ENCODE results near the gene GNG7.
"Not testable (repeated sequence)": the region's sequence is repeated elsewhere in the genome, so short reads cannot be mapped to it uniquely, and the experiment has no call there.

The GNG7 gene

GRCh38 chr19:2484178-2484937 is 218.1 kb downstream of the GNG7 start:
- DNase-seq (ENCODE audit: low spot score) = no peak

GRCh38 chr19:2483484-2484151 is 218.9 kb downstream of the GNG7 start:
- DNase-seq (ENCODE audit: low spot score) = no peak

DNA sequence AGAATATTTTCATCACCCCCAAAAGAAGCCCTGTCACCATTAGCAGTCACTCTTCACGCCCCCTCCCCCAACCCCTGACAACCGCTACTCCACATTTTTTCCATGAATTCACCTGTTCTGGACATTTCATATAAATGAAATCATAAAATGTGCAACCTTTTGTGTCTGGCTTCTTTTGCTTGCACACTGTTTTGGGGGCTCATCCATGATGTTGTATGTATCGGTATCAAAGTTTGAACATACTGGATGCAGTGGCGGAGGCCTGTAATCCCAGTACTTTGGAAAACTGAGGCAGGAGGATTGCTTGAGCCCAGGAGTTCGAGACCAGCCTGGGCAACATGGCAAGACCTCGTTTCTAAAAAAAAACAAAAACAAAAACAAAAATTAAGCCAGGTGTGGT is 219.4 kb downstream of the GNG7 start:
- DNase-seq (ENCODE audit: low spot score) = no peak

DNA sequence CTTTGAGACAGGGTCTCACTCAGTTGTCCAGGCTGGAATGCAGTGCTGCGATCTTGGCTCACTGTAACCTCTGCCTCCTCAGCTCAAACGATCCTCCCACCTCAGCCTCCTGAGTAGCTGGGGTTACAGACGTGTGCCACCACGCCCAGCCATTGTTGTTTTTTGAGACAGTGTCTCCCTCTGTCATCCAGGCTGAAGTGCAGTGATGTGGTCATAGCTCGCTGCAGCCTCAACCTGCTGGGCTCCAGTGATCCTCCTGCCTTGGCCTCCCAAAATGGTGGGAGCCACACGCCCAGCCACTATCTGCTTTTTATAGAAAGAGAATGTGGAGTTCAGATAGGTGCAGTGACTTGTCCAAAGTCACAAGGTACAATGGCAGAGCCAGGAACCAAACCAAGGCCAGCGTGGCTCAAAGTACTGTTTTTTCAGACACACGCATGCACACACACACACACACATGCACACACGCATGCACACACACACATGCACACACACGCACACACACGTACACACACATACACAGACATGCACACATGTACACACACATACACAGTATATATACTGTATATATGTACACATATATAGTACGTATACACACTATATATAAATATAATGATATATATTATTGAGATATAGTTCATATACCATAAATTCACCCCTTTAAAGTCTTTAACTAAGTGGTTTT is 220.0 kb downstream of the GNG7 start:
- no peak for DNase-seq (ENCODE audit: low spot score)

DNA sequence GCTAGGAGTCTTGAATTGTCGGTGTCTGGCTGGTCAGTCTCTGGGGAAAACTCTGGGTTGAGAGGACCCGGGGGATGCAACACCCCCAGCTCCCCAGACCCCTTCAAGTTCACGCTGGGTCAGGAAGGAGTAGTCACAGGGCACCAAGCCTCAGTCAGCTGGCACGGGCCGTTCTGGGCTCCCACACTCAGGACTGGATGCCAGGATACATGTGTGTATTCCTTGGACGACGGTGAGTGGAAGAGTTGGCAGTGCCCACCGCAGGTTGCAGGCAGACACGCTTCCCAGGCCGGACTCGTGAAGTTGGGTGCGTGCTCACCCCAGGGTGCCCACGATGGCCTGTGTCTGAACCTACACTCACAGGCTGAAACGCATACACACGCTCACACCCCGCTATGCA is 221.0 kb downstream of the GNG7 start:
- DNase-seq (ENCODE audit: low spot score) = no peak

GRCh38 chr19:2479556-2480194 is 222.8 kb downstream of the GNG7 start:
- no peak for DNase-seq (ENCODE audit: low spot score)

DNA sequence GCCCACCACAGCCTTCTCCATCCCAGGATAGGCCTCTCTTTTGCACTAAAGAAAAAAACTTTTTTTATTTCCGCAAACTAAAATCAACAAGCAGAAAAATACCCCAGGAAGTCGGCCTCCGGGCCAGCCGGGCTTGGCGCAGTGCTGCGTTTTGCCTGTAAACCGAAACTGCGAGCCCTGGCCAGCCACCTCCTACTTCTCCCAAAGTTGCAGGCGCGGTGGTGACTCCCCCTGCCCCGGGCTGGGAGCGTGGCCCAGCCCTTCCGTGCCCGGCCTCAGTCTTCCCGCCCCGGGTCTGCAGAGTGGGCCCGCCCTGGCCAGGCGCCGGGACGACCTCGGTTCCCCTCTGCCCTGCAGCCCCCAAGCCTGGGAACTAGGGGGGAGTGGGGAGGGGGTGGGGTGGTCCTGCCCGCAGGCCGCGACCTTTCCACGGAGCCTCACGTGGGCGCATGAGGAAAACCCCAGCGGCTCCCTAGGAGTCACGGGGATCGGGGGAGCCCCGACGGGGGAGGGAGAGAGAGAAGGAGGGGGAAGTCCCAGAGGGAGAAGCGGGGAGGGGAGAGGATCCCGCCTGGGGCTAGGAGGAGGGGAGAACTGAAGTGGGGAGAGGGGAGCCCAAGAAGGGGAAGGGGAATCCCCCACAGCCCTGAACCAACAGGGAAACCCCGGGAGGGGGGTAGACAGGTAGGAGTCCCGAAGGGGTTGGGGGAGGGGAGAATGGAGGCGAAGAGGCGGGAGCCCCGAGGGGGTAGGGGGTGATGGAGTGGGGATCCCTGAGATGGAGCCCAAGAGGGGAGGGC is 223.5 kb downstream of the GNG7 start:
- peak; percentile 84 for DNase-seq (ENCODE audit: low spot score)

- DNase-seq (ENCODE audit: low spot score) = no peak
These were observed 224.2 kb downstream of the GNG7 start for GRCh38 chr19:2478278-2478755.

- no peak for DNase-seq (ENCODE audit: low spot score)
These were observed 224.7 kb downstream of the GNG7 start for GRCh38 chr19:2477732-2478191.

DNA sequence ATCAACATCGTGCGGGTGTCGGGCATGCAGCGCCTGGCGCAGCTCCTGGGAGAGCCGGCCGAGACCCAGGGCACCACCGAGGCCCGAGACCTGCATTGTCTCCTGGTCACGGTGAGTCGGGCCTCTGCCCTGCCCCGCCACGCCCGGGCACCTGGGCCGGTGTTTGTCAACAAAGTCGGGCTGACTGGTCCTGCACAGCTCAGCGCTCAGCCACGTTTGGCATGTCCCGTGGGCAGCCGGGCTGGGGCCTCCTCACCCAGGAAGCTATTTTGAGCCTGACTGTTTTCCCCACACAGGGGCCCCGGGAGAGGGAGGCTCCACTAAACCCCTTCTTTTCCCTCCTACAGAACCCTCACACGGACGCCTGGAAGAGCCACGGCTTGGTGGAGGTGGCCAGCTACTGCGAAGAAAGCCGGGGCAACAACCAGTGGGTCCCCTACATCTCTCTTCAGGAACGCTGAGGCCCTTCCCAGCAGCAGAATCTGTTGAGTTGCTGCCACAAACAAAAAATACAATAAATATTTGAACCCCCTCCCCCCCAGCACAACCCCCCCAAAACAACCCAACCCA is 225.3 kb downstream of the GNG7 start:
- no peak for DNase-seq (ENCODE audit: low spot score)

GRCh38 chr19:2476451-2477140 is 225.9 kb downstream of the GNG7 start:
- no peak for DNase-seq (ENCODE audit: low spot score)

DNA sequence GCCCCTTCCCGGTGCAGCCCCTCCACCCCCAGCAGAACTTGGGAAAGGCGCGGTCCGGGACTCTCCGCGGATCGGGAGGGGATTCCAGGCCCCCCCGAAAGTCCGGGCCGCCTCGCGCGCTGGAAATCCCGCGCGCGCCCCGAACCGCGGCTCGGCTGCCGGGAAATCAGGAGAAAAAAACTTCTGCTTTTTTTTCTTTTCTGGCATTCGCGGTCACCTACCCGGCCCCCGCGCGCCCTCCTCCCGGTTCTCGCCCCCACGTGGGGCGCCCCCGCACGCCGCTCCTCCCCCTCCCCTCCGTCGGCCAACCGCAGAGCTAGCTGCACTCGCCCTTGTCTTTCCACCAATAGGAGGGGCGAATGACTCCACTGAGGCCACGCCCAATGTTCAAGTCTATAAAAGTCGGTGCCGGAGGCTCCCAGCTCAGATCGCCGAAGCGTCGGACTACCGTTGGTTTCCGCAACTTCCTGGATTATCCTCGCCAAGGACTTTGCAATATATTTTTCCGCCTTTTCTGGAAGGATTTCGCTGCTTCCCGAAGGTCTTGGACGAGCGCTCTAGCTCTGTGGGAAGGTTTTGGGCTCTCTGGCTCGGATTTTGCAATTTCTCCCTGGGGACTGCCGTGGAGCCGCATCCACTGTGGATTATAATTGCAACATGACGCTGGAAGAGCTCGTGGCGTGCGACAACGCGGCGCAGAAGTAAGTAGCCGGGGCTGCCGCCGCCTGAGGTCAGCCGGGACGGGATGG is 226.6 kb downstream of the GNG7 start, which contains the start of gene GADD45B:
Gene GADD45B, plus strand, starts transcription at position 426 of the 749 bp plus-strand sequence. Its CDS starts 232 bp downstream, at position 658.
- peak; percentile 97 for DNase-seq (ENCODE audit: low spot score)

DNA sequence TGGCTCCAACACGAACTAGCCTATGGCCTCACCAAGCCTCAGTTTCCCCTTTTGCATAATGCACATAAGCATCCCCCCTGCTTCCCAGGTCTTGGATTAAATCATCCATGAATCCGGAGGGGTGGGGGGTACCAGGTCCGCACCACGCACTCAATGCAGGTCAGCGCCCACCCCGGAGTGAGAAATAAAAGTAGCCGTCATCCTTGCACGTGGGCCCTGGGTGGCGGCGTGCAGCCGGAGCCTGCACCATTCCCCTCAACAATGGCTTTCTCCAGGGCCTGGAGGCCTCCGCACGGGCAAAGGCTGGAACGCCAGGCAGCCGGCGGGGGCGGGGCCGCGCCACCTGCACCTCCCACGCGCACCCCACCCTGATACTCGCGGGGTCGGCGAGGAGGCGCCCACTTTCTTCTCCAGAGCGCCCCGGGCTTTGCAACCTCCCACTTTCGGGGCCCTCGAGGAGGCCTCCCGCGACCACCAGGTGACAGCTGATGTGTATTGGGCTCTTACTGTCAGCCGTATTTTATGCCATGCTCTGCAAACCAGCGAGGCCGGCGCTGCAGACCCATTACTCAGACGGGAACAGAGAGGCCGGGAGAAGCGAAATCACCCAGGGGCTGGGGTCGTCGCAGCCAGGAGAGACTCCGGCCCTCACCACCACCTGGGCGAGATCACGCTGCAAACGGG is 227.3 kb downstream of the GNG7 start:
- DNase-seq (ENCODE audit: low spot score) = no peak

DNA sequence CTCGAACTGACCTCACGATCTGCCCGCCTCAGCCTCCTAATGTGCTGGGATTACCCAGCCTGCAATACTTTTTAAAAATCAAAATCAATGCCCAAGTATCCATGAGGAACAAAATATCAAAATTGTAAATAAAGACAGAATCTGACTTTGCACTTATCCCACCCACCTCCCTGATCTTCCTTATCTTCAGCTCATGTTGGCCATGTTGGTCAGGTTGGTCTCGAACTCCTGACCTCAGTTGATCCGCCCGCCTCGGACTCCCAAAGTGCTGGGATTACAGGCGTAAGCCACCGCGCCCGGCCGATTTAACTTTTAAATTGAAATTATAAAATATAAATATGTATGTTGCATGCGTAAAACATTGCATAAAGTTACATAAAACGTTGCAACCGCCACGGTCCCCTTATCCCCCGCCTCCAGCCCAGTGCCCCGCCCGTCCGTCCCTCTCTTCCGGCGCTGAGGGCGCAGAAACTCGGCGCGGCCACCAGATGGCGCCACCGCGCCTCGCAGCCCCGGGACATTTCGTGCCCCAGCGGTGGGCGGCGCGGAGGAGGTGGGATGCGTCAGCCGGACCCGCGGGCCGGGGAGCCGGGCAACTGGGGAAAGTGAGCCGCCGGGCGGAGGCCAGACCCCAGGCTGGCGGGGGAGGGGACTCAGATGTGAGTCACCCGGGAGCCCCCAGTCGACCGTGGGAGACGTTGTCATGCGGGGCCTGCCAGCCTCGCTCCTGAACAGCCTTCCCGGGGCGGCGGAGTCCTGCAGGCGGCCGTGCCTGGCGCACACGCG is 228.1 kb downstream of the GNG7 start:
- DNase-seq (ENCODE audit: low spot score) = peak; percentile 90

DNA sequence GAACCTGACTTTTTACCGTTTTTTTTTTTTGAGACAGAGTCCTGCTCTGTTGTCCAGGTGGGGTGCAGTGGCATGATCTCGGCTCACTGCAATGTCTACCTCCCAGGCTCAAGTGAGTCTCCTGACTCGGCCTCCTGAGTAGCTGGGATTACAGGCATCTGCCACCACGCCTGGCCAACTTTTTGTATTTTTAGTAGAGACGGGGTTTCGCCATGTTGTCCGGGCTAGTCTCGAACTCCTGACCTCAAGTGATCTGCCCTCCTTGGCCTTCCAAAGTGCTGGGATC is 232.6 kb downstream of the GNG7 start:
- not testable (repeated sequence) for DNase-seq (ENCODE audit: low spot score)

GRCh38 chr19:2469102-2469914 is 233.2 kb downstream of the GNG7 start:
- no peak for DNase-seq (ENCODE audit: low spot score)

DNA sequence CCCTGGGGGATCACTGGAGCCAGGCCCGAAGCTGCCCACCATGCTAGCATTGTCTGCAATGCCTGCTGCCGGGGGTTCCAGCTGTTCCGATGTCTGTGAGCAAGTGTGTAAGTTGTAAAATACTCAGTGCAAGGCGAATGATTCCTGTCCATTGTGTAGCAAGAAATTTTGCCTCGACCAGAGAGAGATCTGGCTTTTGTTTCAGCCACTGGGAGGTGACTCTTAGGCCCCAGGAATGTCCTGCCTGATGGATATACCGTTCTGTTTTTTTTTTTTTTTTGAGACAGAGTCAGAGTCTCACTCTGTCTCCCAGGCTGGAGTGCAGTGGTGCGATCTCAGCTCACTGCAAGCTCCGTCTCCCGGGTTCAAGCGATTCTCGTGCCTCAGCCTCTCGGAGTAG is 233.9 kb downstream of the GNG7 start:
- DNase-seq (ENCODE audit: low spot score) = no peak

- DNase-seq (ENCODE audit: low spot score) = no peak
These were observed 238.1 kb downstream of the GNG7 start for GRCh38 chr19:2464389-2464788.

Measured in left forelimb (tissue), 1 donor.